PC-3 (cell line): ENCODE data around the gene CCDC178.

Experiments used
- EZH2 ChIP-seq: fragments of 300-600 bp; sonication (generic); IDR thresholded peaks from one replicate; pipeline ENCODE4 v1.6.1; 2017; ENCODE audit warnings: antibody characterized with exemption, mild to moderate bottlenecking, low read length; ENCODE audit not compliant: unreplicated experiment
- EZH2phosphoT487 ChIP-seq: fragments of 300-600 bp; sonication (generic); IDR thresholded peaks from 2 replicates; pipeline ENCODE4 v1.6.1; 2018; ENCODE audit warnings: mild to moderate bottlenecking, antibody characterized with exemption, low read length, borderline replicate concordance
- TF ChIP-seq, protein P1 (sequence below): fragments of 300-600 bp; sonication (generic); conservative IDR thresholded peaks from 2 replicates; pipeline ENCODE4 v1.5.1; 2017; ENCODE audit warnings: antibody characterized with exemption, low read depth, mild to moderate bottlenecking, low read length

DNA sequence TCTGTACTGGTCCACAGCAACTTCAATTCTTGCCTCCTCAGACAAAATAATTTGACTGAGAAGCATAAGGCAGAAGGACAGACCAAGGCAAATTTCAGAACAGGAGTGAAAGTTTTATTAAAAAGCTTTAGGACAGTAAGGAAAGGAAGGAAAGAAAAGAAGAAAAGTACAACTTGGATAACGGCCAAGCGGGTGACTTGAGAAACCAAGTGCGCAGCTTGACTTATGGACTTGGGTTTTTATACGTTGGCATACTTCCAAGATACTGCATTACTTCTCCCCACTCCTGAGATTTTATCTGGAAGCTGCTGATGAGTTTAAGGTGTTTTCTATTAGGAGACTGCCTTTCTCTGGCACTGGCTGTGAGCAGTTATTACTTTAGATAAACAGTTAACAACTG lies 64.7 kb downstream of the CCDC178 start:
- TF ChIP-seq, protein P1, sequence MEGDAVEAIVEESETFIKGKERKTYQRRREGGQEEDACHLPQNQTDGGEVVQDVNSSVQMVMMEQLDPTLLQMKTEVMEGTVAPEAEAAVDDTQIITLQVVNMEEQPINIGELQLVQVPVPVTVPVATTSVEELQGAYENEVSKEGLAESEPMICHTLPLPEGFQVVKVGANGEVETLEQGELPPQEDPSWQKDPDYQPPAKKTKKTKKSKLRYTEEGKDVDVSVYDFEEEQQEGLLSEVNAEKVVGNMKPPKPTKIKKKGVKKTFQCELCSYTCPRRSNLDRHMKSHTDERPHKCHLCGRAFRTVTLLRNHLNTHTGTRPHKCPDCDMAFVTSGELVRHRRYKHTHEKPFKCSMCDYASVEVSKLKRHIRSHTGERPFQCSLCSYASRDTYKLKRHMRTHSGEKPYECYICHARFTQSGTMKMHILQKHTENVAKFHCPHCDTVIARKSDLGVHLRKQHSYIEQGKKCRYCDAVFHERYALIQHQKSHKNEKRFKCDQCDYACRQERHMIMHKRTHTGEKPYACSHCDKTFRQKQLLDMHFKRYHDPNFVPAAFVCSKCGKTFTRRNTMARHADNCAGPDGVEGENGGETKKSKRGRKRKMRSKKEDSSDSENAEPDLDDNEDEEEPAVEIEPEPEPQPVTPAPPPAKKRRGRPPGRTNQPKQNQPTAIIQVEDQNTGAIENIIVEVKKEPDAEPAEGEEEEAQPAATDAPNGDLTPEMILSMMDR: no peak
- TF ChIP-seq EZH2phosphoT487: no peak
- TF ChIP-seq EZH2: no peak
